Type B pancreatic cell (in vitro differentiated cells): Measurements from ENCODE around the gene DDC. TPM values are rescaled to one million over a fixed set of nuclear protein-coding genes. Genes with fewer than 3 reads are reported as not detected.

Experiments used
- DNase-seq: peaks from one replicate; pipeline ENCODE4 v3.0.0; 2021; ENCODE audit warnings: mixed read lengths; ENCODE audit not compliant: unreplicated experiment; ENCODE audit errors: extremely low spot score
- H3K27ac Mint-ChIP-seq: 2 replicates; pipeline ENCODE4 v1.8.0; 2021; ENCODE audit warnings: mild to moderate bottlenecking, mixed read lengths
- H3K27me3 Mint-ChIP-seq: 2 replicates; pipeline ENCODE4 v1.8.0; 2021; ENCODE audit warnings: mixed read lengths
- H3K36me3 Mint-ChIP-seq: 2 replicates; pipeline ENCODE4 v1.8.0; 2021; ENCODE audit warnings: mixed read lengths
- H3K4me1 Mint-ChIP-seq: one replicate; pipeline ENCODE4 v1.8.0; 2021; ENCODE audit warnings: mixed read lengths; ENCODE audit not compliant: unreplicated experiment
- H3K4me3 Mint-ChIP-seq: 2 replicates; pipeline ENCODE4 v1.8.0; 2021; ENCODE audit warnings: mild to moderate bottlenecking, mixed read lengths
- H3K9me3 Mint-ChIP-seq: 2 replicates; pipeline ENCODE4 v1.8.0; 2021; ENCODE audit warnings: mixed read lengths
- total RNA-seq: library from RNA; stranded (reverse); gene quantifications from 2 replicates; pipeline ENCODE4 v1.2.1, GENCODE V29; 2021; ENCODE audit warnings: low replicate concordance
- TF ChIP-seq, protein P1 (sequence below): fragments of 200-600 bp; sonication (generic); conservative IDR thresholded peaks from 2 replicates; pipeline ENCODE4 v1.5.0; 2021; ENCODE audit warnings: antibody characterized with exemption, mild to moderate bottlenecking

Gene DDC
- total RNA-seq, 1 donor from 2014 or later = 29.9 TPM

- TF ChIP-seq, protein P1, sequence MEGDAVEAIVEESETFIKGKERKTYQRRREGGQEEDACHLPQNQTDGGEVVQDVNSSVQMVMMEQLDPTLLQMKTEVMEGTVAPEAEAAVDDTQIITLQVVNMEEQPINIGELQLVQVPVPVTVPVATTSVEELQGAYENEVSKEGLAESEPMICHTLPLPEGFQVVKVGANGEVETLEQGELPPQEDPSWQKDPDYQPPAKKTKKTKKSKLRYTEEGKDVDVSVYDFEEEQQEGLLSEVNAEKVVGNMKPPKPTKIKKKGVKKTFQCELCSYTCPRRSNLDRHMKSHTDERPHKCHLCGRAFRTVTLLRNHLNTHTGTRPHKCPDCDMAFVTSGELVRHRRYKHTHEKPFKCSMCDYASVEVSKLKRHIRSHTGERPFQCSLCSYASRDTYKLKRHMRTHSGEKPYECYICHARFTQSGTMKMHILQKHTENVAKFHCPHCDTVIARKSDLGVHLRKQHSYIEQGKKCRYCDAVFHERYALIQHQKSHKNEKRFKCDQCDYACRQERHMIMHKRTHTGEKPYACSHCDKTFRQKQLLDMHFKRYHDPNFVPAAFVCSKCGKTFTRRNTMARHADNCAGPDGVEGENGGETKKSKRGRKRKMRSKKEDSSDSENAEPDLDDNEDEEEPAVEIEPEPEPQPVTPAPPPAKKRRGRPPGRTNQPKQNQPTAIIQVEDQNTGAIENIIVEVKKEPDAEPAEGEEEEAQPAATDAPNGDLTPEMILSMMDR = no peak
- no peaks in the 10 kb centered on the region for H3K4me1 Mint-ChIP-seq
- no peak overlapping the region for H3K4me3 Mint-ChIP-seq
- no peaks in the 10 kb centered on the region for H3K27me3 Mint-ChIP-seq
- DNase-seq = peak; percentile 13
- H3K27ac Mint-ChIP-seq = no peak overlapping the region
- H3K36me3 Mint-ChIP-seq = peaks cover 12% of the 10 kb centered on the region
- no peaks in the 10 kb centered on the region for H3K9me3 Mint-ChIP-seq
These were observed 42.4 kb upstream of the DDC start for GRCh38 chr7:50607524-50608125.

DNA sequence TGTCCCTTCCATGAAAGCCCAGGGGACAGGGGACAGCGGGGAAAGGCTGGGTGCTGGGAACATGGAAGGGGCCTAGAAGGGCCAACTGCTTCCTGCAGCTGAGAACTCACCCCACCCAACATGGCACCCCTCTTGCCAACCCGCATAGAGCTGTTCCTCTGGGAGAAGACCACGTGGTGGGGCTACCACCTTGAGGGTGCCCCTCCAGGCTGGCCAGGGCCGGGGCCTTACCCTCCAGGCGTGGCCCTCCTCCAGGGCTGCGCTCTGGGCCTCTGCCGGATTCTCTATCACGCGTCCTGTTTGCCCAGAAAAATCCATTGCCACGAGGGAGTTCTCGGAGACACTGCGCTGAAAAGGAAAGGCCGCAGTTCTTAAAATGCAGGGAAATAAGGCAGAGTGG, 39.9 kb upstream of the DDC start:
- no peaks in the 10 kb centered on the region for H3K27me3 Mint-ChIP-seq
- H3K36me3 Mint-ChIP-seq = peaks cover 8% of the 10 kb centered on the region
- DNase-seq = peak; percentile 49
- H3K4me1 Mint-ChIP-seq = peaks cover 6% of the 10 kb centered on the region
- TF ChIP-seq, protein P1 = no peak
- H3K27ac Mint-ChIP-seq = no peak overlapping the region
- H3K4me3 Mint-ChIP-seq = no peak overlapping the region
- H3K9me3 Mint-ChIP-seq = no peaks in the 10 kb centered on the region

DNA sequence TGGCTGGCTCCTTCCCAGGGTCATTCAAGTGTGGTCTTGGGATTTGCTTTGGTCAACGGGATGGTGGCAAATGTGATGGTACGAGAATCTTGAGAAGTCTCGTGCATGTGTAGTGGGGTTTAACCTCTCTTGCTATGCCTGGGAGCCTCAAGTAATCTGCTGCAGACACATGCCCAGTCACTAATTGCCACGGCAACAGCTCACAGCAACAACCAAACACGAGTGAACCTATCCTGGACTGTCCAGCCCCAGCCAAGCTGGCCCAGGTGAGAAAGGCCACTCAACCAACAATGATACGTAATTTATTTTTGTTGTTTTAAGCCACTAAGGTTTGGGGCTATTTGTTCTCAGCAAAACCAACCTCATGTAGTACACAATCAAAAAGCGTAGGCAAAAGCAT, 38.1 kb upstream of the DDC start:
- Mint-ChIP-seq H3K36me3 (peaks cover 10% of the 10 kb centered on the region), H3K27ac (no peak overlapping the region), H3K27me3 (no peaks in the 10 kb centered on the region), H3K4me1 (peaks cover 11% of the 10 kb centered on the region), H3K4me3 (no peak overlapping the region), H3K9me3 (no peaks in the 10 kb centered on the region)
- TF ChIP-seq, protein P1 = no peak
- no peak for DNase-seq

DNA sequence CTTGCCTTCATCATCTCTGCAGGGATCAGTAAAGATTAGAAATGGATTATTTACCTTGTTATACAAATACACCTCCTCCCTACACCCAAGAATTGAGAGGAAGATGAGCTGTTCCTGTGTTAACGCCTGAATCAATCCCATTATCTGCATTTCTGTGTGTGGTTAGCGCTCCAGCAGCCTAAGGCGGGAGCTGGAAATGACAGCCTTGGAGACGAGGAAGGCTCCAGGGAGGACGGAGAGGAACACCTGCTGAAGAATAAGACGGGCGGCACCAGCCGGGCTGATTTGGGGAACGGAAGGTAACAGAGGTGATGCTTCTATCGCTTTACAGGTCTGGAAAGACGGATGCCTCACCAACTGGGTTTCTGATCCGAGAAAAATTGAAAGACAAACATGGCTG, 34.2 kb upstream of the DDC start:
- no peaks in the 10 kb centered on the region for H3K27me3 Mint-ChIP-seq
- peaks cover 14% of the 10 kb centered on the region for H3K36me3 Mint-ChIP-seq
- TF ChIP-seq, protein P1 = no peak
- H3K9me3 Mint-ChIP-seq = no peaks in the 10 kb centered on the region
- no peak for DNase-seq
- no peak overlapping the region for H3K27ac Mint-ChIP-seq
- peak overlapping the region; percentile 9 for H3K4me3 Mint-ChIP-seq
- peaks cover 11% of the 10 kb centered on the region for H3K4me1 Mint-ChIP-seq

DNA sequence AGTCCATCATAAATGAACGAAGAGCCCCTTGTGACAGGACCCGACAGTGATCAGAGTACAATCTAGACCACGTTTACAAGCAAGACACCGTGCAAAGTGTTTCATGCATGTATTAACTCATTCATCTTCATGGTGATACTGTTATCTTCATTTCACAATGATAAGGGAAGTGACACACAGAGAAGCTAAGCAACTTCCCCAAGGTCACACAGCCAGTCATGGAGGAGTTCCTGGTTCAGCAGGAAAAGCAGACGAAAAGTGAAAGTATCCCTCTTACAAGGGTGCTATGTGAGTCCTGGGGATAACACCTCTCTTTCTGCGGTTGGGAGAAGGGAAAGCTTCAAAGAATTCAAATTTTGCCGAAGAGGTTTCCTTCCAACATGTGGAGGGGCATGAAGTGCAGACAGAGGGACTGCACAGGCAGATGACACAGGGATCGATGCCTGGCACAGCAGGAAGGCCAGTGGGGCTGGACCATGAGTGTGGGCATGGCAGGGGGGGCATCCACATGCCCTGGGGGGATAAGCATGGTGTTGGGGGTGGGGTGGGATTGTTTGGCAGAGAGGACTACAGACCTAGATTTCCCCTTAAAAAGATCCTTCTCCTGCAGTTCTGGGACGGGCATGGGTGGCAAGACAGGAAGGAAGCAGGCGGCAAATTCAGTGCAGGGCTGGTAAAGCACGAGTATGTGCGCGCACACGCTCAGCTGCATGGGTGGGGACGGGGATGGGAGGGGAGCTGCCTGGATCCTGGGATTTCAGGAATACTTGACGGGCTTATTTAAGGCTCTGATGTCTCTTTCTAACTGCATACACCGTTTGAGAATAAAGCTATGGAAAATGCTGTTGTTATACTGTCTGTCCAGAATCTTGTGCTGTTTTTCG, 33.5 kb upstream of the DDC start:
- peaks cover 11% of the 10 kb centered on the region for H3K4me1 Mint-ChIP-seq
- no peak overlapping the region for H3K27ac Mint-ChIP-seq
- peak; percentile 55 for DNase-seq
- no peaks in the 10 kb centered on the region for H3K27me3 Mint-ChIP-seq
- H3K9me3 Mint-ChIP-seq = no peaks in the 10 kb centered on the region
- H3K36me3 Mint-ChIP-seq = peaks cover 14% of the 10 kb centered on the region
- no peak overlapping the region for H3K4me3 Mint-ChIP-seq
- TF ChIP-seq, protein P1 = no peak
